ENCODE data around the gene MAN1A2. TPM values are rescaled to one million over a fixed set of nuclear protein-coding genes. Genes with fewer than 3 reads are reported as not detected.
"Not testable (repeated sequence)": the region's sequence is repeated elsewhere in the genome, so short reads cannot be mapped to it uniquely, and the experiment has no call there.

The MAN1A2 gene
- total and polyA plus RNA-seq, 4 experiments from 2014 or later, result 17.5 to 66.5 (median 40.6) TPM

DNA sequence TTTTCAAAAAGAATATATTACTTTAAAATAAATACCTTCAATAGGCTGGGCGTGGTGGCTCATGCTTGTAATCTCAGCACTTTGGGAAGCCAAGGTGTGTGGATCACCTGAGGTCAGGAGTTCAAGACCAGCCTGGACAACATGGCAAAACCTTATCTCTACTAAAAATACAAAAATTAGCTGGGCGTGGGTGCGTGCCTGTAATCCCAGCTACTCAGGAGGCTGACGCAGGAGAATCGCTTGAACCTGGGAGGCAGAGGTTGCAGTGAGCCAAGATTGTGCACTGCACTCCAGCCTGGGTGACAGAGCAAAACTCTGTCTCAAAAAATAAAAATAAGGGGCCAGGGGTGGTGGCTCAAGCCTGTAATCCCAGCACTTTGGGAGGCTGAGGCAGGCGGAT is 41.2 kb upstream of the MAN1A2 start:
- H3K27ac ChIP-seq (ENCODE audit: low read depth, low read length); H3K27ac Mint-ChIP-seq; H3K4me3 ChIP-seq (ENCODE audit: low read length in 2 of 2): not testable (repeated sequence)

GRCh38 chr1:117327011-117327410 is 40.2 kb upstream of the MAN1A2 start:
- POLR2A ChIA-PET (ENCODE audit: partially characterized antibody), result no interaction called here
- intact Hi-C loops (cut with micrococcal nuclease), result no loop called here
- H3K36me3 Mint-ChIP-seq, result no peaks in the 10 kb centered on the region

More for the DNA sequence above, 41.2 kb upstream of the MAN1A2 start:
- H3K27me3 ChIP-seq (ENCODE audit: insufficient read depth, low read length); H3K9me3 ChIP-seq (ENCODE audit: control insufficient read depth in 1 of 2, low read length in 2 of 2); H3K9me3 Mint-ChIP-seq; H3K36me3 ChIP-seq (ENCODE audit: insufficient read depth, low read length); H3K4me1 Mint-ChIP-seq; H3K36me3 Mint-ChIP-seq; intact Hi-C loops (cut with micrococcal nuclease); H3K4me1 ChIP-seq (ENCODE audit: insufficient read depth, low read length); DNase-seq; H3K4me3 Mint-ChIP-seq; CTCF ChIA-PET (ENCODE audit: partially characterized antibody); POLR2A ChIA-PET (ENCODE audit: partially characterized antibody): not testable (repeated sequence)
- peaks cover 9 to 14% of the 10 kb centered on the region in 2 donors for H3K27me3 Mint-ChIP-seq

GRCh38 chr1:117335376-117336086 is 31.7 kb upstream of the MAN1A2 start:
- H3K27me3 Mint-ChIP-seq, result peaks cover 0 to 2% of the 10 kb centered on the region in 2 donors
- no peak for DNase-seq
- no peak overlapping the region for H3K4me3 Mint-ChIP-seq
- peaks cover 9% of the 10 kb centered on the region for H3K4me1 ChIP-seq (ENCODE audit: insufficient read depth, low read length)
- peaks cover 0 to 3% (median 0%) of the 10 kb centered on the region in 8 donors for H3K9me3 Mint-ChIP-seq
- ChIA-PET POLR2A (ENCODE audit: partially characterized antibody) (no interaction called here), CTCF (ENCODE audit: partially characterized antibody) (no interaction called here)
- peaks cover 6 to 11% (median 8%) of the 10 kb centered on the region in 4 donors for H3K4me1 Mint-ChIP-seq
- no peaks in the 10 kb centered on the region for H3K36me3 Mint-ChIP-seq
- H3K36me3 ChIP-seq (ENCODE audit: insufficient read depth, low read length), result no peaks in the 10 kb centered on the region
- H3K4me3 ChIP-seq (ENCODE audit: low read length in 2 of 2), result no peak overlapping the region
- H3K27ac Mint-ChIP-seq, result no peak overlapping the region
- H3K9me3 ChIP-seq (ENCODE audit: control insufficient read depth in 1 of 2, low read length in 2 of 2), result no peaks in the 10 kb centered on the region
- intact Hi-C loops (cut with micrococcal nuclease), result no loop called here
- H3K27ac ChIP-seq (ENCODE audit: low read depth, low read length), result no peak overlapping the region
- no peaks in the 10 kb centered on the region for H3K27me3 ChIP-seq (ENCODE audit: insufficient read depth, low read length)

More at GRCh38 chr1:117327011-117327410, 40.2 kb upstream of the MAN1A2 start:
- Mint-ChIP-seq H3K4me1 (no peaks in the 10 kb centered on the region), H3K9me3 (peaks cover 0 to 6% (median 0%) of the 10 kb centered on the region in 8 donors), H3K27me3 (peaks cover 9 to 14% of the 10 kb centered on the region in 2 donors), H3K4me3 (no peak overlapping the region), H3K27ac (no peak overlapping the region)
- H3K4me3 ChIP-seq (ENCODE audit: low read length in 2 of 2), result no peak overlapping the region
- no peak for DNase-seq
- H3K27me3 ChIP-seq (ENCODE audit: insufficient read depth, low read length), result peaks cover 3% of the 10 kb centered on the region
- H3K27ac ChIP-seq (ENCODE audit: low read depth, low read length), result no peak overlapping the region
- CTCF ChIA-PET (ENCODE audit: partially characterized antibody), result interaction anchor here (1.6 kb wide), 1 partner anchor 13 kb away, joined by 3 read pairs; no protein-coding TSS in a partner anchor
- no peaks in the 10 kb centered on the region for H3K9me3 ChIP-seq (ENCODE audit: control insufficient read depth in 1 of 2, low read length in 2 of 2)
- H3K36me3 ChIP-seq (ENCODE audit: insufficient read depth, low read length), result no peaks in the 10 kb centered on the region
- H3K4me1 ChIP-seq (ENCODE audit: insufficient read depth, low read length), result no peaks in the 10 kb centered on the region

DNA sequence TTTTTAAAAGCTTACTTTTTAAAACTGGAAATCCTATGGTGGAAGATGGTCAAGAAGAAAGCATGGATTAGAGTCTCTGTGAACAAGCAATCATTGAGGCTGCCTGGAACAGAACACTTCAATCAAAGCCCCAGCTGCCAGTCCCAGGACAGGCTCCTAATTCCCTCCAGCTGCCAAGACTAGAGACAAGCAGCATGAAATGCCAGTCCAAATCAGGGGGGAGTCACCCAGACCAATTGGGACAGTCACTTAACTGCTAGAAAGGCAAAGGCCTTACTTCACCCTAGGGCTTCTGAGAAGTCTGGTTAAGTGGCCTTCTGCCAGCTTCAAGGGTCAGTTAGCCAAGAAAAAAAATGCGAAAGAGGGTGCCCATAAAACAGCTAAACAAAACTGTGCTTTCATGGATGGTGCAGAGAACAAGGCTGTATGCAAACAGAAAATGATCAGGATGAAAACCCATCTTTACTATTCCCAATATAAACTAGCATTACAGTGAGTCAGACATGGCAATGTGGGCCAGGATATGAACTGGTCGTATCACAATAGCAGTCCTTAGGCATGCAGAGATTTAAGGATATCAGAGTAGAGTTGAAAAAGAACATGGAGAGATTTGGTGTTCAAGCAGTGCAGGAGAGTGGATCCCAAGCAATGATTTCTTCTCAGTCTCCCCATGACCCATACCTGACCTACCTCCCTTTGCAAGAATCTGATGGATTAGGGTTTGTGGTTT is 31.0 kb upstream of the MAN1A2 start:
- H3K27ac Mint-ChIP-seq, result no peak overlapping the region
- intact Hi-C loops (cut with micrococcal nuclease), result no loop called here
- H3K9me3 Mint-ChIP-seq, result peaks cover 0 to 1% (median 0%) of the 10 kb centered on the region in 8 donors
- H3K36me3 Mint-ChIP-seq, result no peaks in the 10 kb centered on the region
- H3K4me1 ChIP-seq (ENCODE audit: insufficient read depth, low read length), result peaks cover 9% of the 10 kb centered on the region
- no peak overlapping the region for H3K27ac ChIP-seq (ENCODE audit: low read depth, low read length)
- DNase-seq, result no peak
- H3K4me3 ChIP-seq (ENCODE audit: low read length in 2 of 2), result no peak overlapping the region
- H3K36me3 ChIP-seq (ENCODE audit: insufficient read depth, low read length), result no peaks in the 10 kb centered on the region
- H3K4me1 Mint-ChIP-seq, result peaks cover 6 to 14% (median 8%) of the 10 kb centered on the region in 4 donors
- peaks cover 0 to 2% of the 10 kb centered on the region in 2 donors for H3K27me3 Mint-ChIP-seq
- POLR2A ChIA-PET (ENCODE audit: partially characterized antibody), result no interaction called here
- no peak overlapping the region for H3K4me3 Mint-ChIP-seq
- H3K9me3 ChIP-seq (ENCODE audit: control insufficient read depth in 1 of 2, low read length in 2 of 2), result no peaks in the 10 kb centered on the region
- no peaks in the 10 kb centered on the region for H3K27me3 ChIP-seq (ENCODE audit: insufficient read depth, low read length)
- CTCF ChIA-PET (ENCODE audit: partially characterized antibody), result no interaction called here

DNA sequence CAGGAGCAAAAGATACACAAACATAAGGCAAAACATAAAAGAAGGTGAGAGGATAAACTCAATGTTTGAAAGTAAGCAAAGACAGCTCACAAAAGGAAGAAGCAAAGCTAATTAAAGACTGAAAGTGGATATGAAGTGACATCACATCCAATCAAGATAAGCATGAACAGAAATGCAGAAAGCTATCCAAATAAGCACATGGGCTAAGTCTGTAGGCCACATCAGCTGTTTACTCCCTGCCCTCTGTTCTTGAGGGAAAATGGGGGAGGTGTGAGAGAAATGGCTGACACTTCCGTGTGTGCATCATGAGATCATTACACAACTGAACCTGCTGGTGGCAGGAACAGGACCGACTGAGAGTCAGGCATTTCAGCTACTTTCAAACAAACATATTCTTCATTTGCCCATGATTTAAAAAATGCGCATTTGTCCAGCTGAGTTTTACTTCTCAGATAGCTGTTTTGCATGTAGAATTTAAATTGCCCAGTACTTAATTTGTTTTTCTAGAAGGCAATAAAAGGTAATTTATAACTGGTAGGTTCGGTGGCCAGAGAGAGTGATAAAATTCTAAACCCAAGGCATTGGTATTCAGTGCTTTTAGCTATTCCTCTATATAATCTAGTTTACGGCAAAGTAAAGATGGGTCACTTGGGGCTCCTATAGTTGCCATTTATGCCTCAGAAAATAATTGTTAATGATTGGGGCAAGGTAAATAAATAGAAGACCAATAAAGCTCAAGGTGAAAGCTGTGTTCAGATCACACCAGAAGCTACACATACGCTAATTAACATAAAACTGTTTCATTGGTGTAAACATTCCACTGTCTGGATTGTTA is 27.2 kb upstream of the MAN1A2 start:
- peak; percentile 28 to 47 (median 42) for DNase-seq
- Mint-ChIP-seq H3K4me3 (no peak overlapping the region), H3K27me3 (peaks cover 0 to under 1% of the 10 kb centered on the region in 2 donors), H3K36me3 (no peaks in the 10 kb centered on the region), H3K27ac (peak overlapping the region in 4 of 7 donors; percentile 3 to 24 (median 8)), H3K4me1 (peaks cover 9 to 23% (median 15%) of the 10 kb centered on the region in 4 donors), H3K9me3 (no peaks in the 10 kb centered on the region)
- peaks cover 16% of the 10 kb centered on the region for H3K4me1 ChIP-seq (ENCODE audit: insufficient read depth, low read length)
- H3K27ac ChIP-seq (ENCODE audit: low read depth, low read length), result no peak overlapping the region
- ChIA-PET POLR2A (ENCODE audit: partially characterized antibody) (interaction anchor here (1.0 to 2.6 kb wide), 3 partner anchors 10 to 194 kb away, joined by 3 to 15 read pairs (median 3); partner anchors contain the start of gene MAN1A2), CTCF (ENCODE audit: partially characterized antibody) (interaction anchor here (1.1 to 2.1 kb wide), 8 partner anchors 11 to 414 kb away, joined by 3 to 6 read pairs (median 4); partner anchors contain the start of gene MAN1A2)
- H3K27me3 ChIP-seq (ENCODE audit: insufficient read depth, low read length), result no peaks in the 10 kb centered on the region
- intact Hi-C loops (cut with micrococcal nuclease), result no loop called here
- no peaks in the 10 kb centered on the region for H3K36me3 ChIP-seq (ENCODE audit: insufficient read depth, low read length)
- H3K4me3 ChIP-seq (ENCODE audit: low read length in 2 of 2), result no peak overlapping the region
- no peaks in the 10 kb centered on the region for H3K9me3 ChIP-seq (ENCODE audit: control insufficient read depth in 1 of 2, low read length in 2 of 2)

DNA sequence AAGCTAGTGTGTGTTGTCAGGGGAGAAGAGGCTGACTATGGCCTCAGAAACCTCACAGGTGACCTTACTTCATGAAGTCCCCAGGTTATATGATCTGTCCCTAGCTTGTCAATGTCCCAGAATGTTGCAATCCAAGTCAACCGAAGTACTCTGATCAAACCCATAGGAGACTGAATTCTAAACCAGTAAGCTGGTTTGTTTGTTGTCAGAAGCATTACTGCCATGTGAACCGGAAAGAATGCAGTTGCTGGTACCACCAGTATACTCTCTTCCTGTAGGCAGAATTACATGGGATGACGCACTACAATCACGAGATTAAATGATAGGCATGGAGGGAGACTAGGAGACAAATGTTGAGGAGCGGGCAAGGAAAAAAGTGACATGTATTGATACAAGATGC is 26.1 kb upstream of the MAN1A2 start:
- Mint-ChIP-seq H3K9me3 (no peaks in the 10 kb centered on the region), H3K4me1 (peaks cover 10 to 27% (median 20%) of the 10 kb centered on the region in 4 donors), H3K36me3 (no peaks in the 10 kb centered on the region), H3K27me3 (peaks cover 2 to 5% of the 10 kb centered on the region in 2 donors), H3K4me3 (peak overlapping the region in 1 of 8 donors; percentile 41), H3K27ac (peak overlapping the region in 1 of 7 donors; percentile 74)
- intact Hi-C loops (cut with micrococcal nuclease), result no loop called here
- Histone ChIP-seq H3K4me3 (ENCODE audit: low read length in 2 of 2) (no peak overlapping the region), H3K4me1 (ENCODE audit: insufficient read depth, low read length) (peaks cover 22% of the 10 kb centered on the region), H3K27me3 (ENCODE audit: insufficient read depth, low read length) (no peaks in the 10 kb centered on the region), H3K27ac (ENCODE audit: low read depth, low read length) (no peak overlapping the region), H3K36me3 (ENCODE audit: insufficient read depth, low read length) (no peaks in the 10 kb centered on the region), H3K9me3 (ENCODE audit: control insufficient read depth in 1 of 2, low read length in 2 of 2) (no peaks in the 10 kb centered on the region)
- ChIA-PET POLR2A (ENCODE audit: partially characterized antibody) (interaction anchor here (2.6 kb wide), 1 partner anchor 26 kb away, joined by 15 read pairs; the partner anchor contains the start of gene MAN1A2), CTCF (ENCODE audit: partially characterized antibody) (interaction anchor here (1.3 to 2.1 kb wide), 4 partner anchors 20 to 314 kb away, joined by 3 to 6 read pairs (median 4); partner anchors contain the start of gene MAN1A2)
- no peak for DNase-seq

Data from CD4-positive, alpha-beta memory T cell (primary cell).